A549 (cell line): ENCODE measurements around the gene RFPL1. TPM values are rescaled to one million over a fixed set of nuclear protein-coding genes. Genes with fewer than 3 reads are reported as not detected.
A peak's percentile ranks its signal among the peaks of the same experiment; 100 is the strongest.

Experiments used
- ATAC-seq, 2 experiments: fragments of 200-7000 bp in 1 of 2; fragments of >200 bp in 1 of 2; cut with Nextera tagmentation in 1 of 2; cut with Tn5 transposase in 1 of 2; 3 replicates each; pipeline versions ENCODE4 v1.8.0 to v1.9.1; 2018 to 2020; ENCODE audit warnings: mild to moderate bottlenecking in 1 of 2, moderate library complexity in 1 of 2
- CTCF ChIA-PET: fragments of 300-600 bp; sonication (Branson Sonifier 250); formaldehyde crosslinking; extraction: SDS; loops from one replicate; lab custom pipeline; 2021; ENCODE audit warnings: antibody characterized with exemption, inconsistent platforms; lab: Yijun Ruan, JAX
- POLR2A ChIA-PET: fragments of 350-600 bp; formaldehyde crosslinking; extraction: SDS; loops from one replicate; lab custom pipeline; 2021; ENCODE audit warnings: antibody characterized with exemption, inconsistent platforms; lab: Yijun Ruan, JAX
- DNase-seq, 2 experiments: peaks; one replicate each; pipeline versions ENCODE4 v3.0.0 to v3.0.0-alpha.2; 2011 to 2016; ENCODE audit warnings: low read depth in 1 of 2, low spot score in 1 of 2
- FAIRE-seq: peaks from 2 replicates; lab custom pipeline; 2011; peaks lifted over from hg19 to GRCh38; lab: Jason Lieb, UNC
- H3K27ac ChIP-seq, 2 experiments: fragments of >200 bp; sonication (Bioruptor Twin); formaldehyde crosslinking; 3 replicates each; pipeline ENCODE4 v1.5.1; 2016 to 2017
- H3K4me1 ChIP-seq: fragments of >200 bp; sonication (Bioruptor Twin); formaldehyde crosslinking; 3 replicates; pipeline ENCODE4 v1.6.1; 2016
- H3K4me2 ChIP-seq: fragments of >200 bp; sonication (Bioruptor Twin); formaldehyde crosslinking; 3 replicates; pipeline ENCODE4 v1.6.1; 2016
- H3K4me3 ChIP-seq: fragments of >200 bp; sonication (Bioruptor Twin); formaldehyde crosslinking; 3 replicates; pipeline ENCODE4 v1.5.1; 2016
- H3K9me3 ChIP-seq: fragments of >200 bp; sonication (Bioruptor Twin); formaldehyde crosslinking; 3 replicates; pipeline ENCODE4 v1.6.1; 2016
- ATOH8 ChIP-seq: fragments of 250-450 bp; sonication (Bioruptor Pico); IDR thresholded peaks from 2 replicates; pipeline ENCODE4 v1.5.0; 2020; ENCODE audit warnings: low read depth, mild to moderate bottlenecking, moderate library complexity
- BCL3 ChIP-seq: fragments of >200 bp; sonication (Bioruptor Twin); formaldehyde crosslinking; IDR thresholded peaks from 3 replicates; pipeline ENCODE4 v1.6.1; 2016
- E2F6 ChIP-seq: IDR thresholded peaks from 2 replicates; pipeline ENCODE4 v1.6.1; 2012; ENCODE audit warnings: low read depth, borderline replicate concordance
- ELK1 ChIP-seq: fragments of 150-350 bp; IDR thresholded peaks from 2 replicates; pipeline ENCODE4 v1.6.1; 2014; ENCODE audit warnings: low read depth, mild to moderate bottlenecking, low read length
- ESRRA ChIP-seq: fragments of 150-350 bp; IDR thresholded peaks from 2 replicates; pipeline ENCODE4 v1.6.1; 2014; ENCODE audit warnings: mild to moderate bottlenecking, low read length, borderline replicate concordance
- FOSB ChIP-seq: fragments of 250-450 bp; sonication (Bioruptor Pico); IDR thresholded peaks from 2 replicates; pipeline ENCODE4 v1.5.0; 2020; ENCODE audit warnings: mild to moderate bottlenecking, moderate library complexity
- HOXB5 ChIP-seq: fragments of 250-450 bp; sonication (Bioruptor Pico); IDR thresholded peaks from 2 replicates; pipeline ENCODE4 v1.5.0; 2020; ENCODE audit warnings: mild to moderate bottlenecking, moderate library complexity
- MYC ChIP-seq: IDR thresholded peaks from 2 replicates; pipeline ENCODE4 v1.6.1; 2012; ENCODE audit warnings: mild to moderate bottlenecking, inconsistent platforms, low read length, improper control_type of control experiment, borderline replicate concordance
- POLR2A ChIP-seq: IDR thresholded peaks from 2 replicates; pipeline ENCODE4 v1.6.1; 2012; ENCODE audit warnings: mild to moderate bottlenecking, low read length
- RCOR1 ChIP-seq: fragments of 150-350 bp; IDR thresholded peaks from 2 replicates; pipeline ENCODE4 v1.6.1; 2014; ENCODE audit warnings: antibody characterized with exemption, low read length, low read depth
- REST ChIP-seq: fragments of 200-600 bp; sonication (generic); IDR thresholded peaks from 2 replicates; pipeline ENCODE4 v1.6.1; 2016; ENCODE audit warnings: antibody characterized with exemption, mild to moderate bottlenecking, moderate library complexity
- SMC3 ChIP-seq: fragments of >200 bp; sonication (Bioruptor Twin); formaldehyde crosslinking; IDR thresholded peaks from 3 replicates; pipeline ENCODE4 v1.6.1; 2018; ENCODE audit warnings: inconsistent platforms
- TP53 ChIP-seq: fragments of 250-450 bp; sonication (Bioruptor Pico); IDR thresholded peaks from 2 replicates; pipeline ENCODE4 v1.5.0; 2021; ENCODE audit warnings: mild to moderate bottlenecking, moderate library complexity
- ZFP36 ChIP-seq: fragments of 450-650 bp; IDR thresholded peaks from 2 replicates; pipeline ENCODE4 v1.6.1; 2014; ENCODE audit warnings: borderline replicate concordance; ENCODE audit not compliant: partially characterized antibody
- ZSCAN20 ChIP-seq: fragments of 250-450 bp; sonication (Bioruptor Pico); IDR thresholded peaks from 2 replicates; pipeline ENCODE4 v1.8.0; 2022; ENCODE audit warnings: mild to moderate bottlenecking, moderate library complexity
- WGBS: methylation state at CpG from one replicate; pipeline ENCODE4 v1.1.6; 2017; ENCODE audit errors: missing lambda C conversion rate; 5-methylcytosine and 5-hydroxymethylcytosine counted together
- polyA plus RNA-seq, 4 experiments: library from polyadenylated mRNA; depleted of rRNA in 3 of 4; stranded (reverse); fragments of >200 nt; fragmentation: RNase III in 1 of 4; extraction: RNeasy Plus Mini Kit Qiagen cat#74134 plus additional on column Dnase treatment in 1 of 4; gene quantifications; 2 replicates in 3 of 4; 3 replicates in 1 of 4; pipeline ENCODE4 v1.2.3, GENCODE V29; 2011 to 2017

RFPL1 gene
- polyA plus RNA-seq, 2 of the 4 experiments (the other 2 are of a cell fraction): not detected

- no peak for TF ChIP-seq REST
- TF ChIP-seq SMC3: no peak
- TF ChIP-seq ZSCAN20: no peak
- no peak for TF ChIP-seq ESRRA
Observed at GRCh38 chr22:29459773-29460172, 21.4 kb downstream of the RFPL1 start (continued).

- Histone ChIP-seq H3K4me2 (no peak overlapping the region), H3K9me3 (no peaks in the 10 kb centered on the region), H3K27ac (no peak overlapping the region), H3K4me1 (no peaks in the 10 kb centered on the region), H3K4me3 (no peak overlapping the region)
- WGBS: 75% methylated on average over 5 of the region's 5 CpGs
- POLR2A ChIA-PET: interaction anchor here (0.6 kb wide), 1 partner anchor 578 kb away, joined by 6 read pairs; no protein-coding TSS in a partner anchor
- peak; percentile 80 for TF ChIP-seq ZFP36
- TF ChIP-seq ATOH8 (CRISPR knock-in tag): no peak
- DNase-seq (no peak), FAIRE-seq (no peak), ATAC-seq (no peak)
- CTCF ChIA-PET: interaction anchor here (1.0 to 1.4 kb wide), 2 partner anchors 8 to 10 kb away, joined by 4 to 6 read pairs; no protein-coding TSS in a partner anchor
Observed at GRCh38 chr22:29461263-29461662, 22.9 kb downstream of the RFPL1 start.

- CTCF ChIA-PET: interaction anchor here (2.0 kb wide), 1 partner anchor 15 kb away, joined by 7 read pairs; no protein-coding TSS in a partner anchor
- no peak for ATAC-seq
- no peak overlapping the region for H3K4me3 ChIP-seq
- TF ChIP-seq TP53: no peak
- TF ChIP-seq HOXB5: no peak
- TF ChIP-seq FOSB: no peak
- TF ChIP-seq ATOH8 (CRISPR knock-in tag): no peak
- no peak for TF ChIP-seq E2F6
- TF ChIP-seq ELK1: no peak
- TF ChIP-seq MYC: no peak
- no peak for TF ChIP-seq RCOR1
- TF ChIP-seq BCL3: no peak
- no peak for TF ChIP-seq POLR2A
- H3K4me1 ChIP-seq: no peaks in the 10 kb centered on the region
- POLR2A ChIA-PET: no interaction called here
- no peak overlapping the region for H3K4me2 ChIP-seq
- no peak for FAIRE-seq
- H3K9me3 ChIP-seq: no peaks in the 10 kb centered on the region
- 90% methylated on average over 2 of the region's 7 CpGs for WGBS
- no peak overlapping the region for H3K27ac ChIP-seq
- no peak for DNase-seq
Observed at GRCh38 chr22:29463629-29464028, 25.2 kb downstream of the RFPL1 start.
